IMR-90 (cell line): ENCODE data around the gene SAP30BP. TPM values are rescaled to one million over a fixed set of nuclear protein-coding genes. Genes with fewer than 3 reads are reported as not detected.

ENCODE experiments used
- ATAC-seq: fragments of 200-7000 bp; cut with Tn5 transposase; 2 replicates; pipeline ENCODE4 v1.9.1; 2020; ENCODE audit warnings: low read depth, mild to moderate bottlenecking, moderate library complexity
- BruUV-seq: library from RNA; stranded (reverse); fragments of 400-500 nt; replicated peaks from 2 replicates; lab custom pipeline; 2021; lab: Mats Ljungman, UMichigan
- CTCF ChIA-PET: fragments of 300-600 bp; formaldehyde crosslinking; extraction: SDS; loops from one replicate; lab custom pipeline; 2021; ENCODE audit warnings: antibody characterized with exemption; lab: Yijun Ruan, JAX
- POLR2A ChIA-PET: fragments of 300-600 bp; sonication (Branson Sonifier 250); formaldehyde crosslinking; loops from one replicate; lab custom pipeline; 2022; ENCODE audit warnings: antibody characterized with exemption; ENCODE audit not compliant: unreplicated experiment; lab: Charles Lee
- DNase-seq: peaks from one replicate; pipeline ENCODE4 v3.0.0; 2013
- H2AFZ ChIP-seq: replicated peaks from 2 replicates; pipeline ENCODE3; 2013; ENCODE audit warnings: low read length, mild to moderate bottlenecking; ENCODE audit not compliant: poor library complexity
- H2AK5ac ChIP-seq: 2 replicates; pipeline ENCODE4 v1.6.1; 2013; ENCODE audit warnings: low read depth, low read length, inconsistent platforms
- H2AK9ac ChIP-seq: replicated peaks from 2 replicates; pipeline ENCODE3; 2013; ENCODE audit warnings: mild to moderate bottlenecking, low read depth, low read length, moderate library complexity; ENCODE audit not compliant: poor library complexity
- H2BK120ac ChIP-seq: 2 replicates; pipeline ENCODE4 v1.6.1; 2013; ENCODE audit warnings: low read depth, low read length, inconsistent platforms
- H2BK15ac ChIP-seq: 3 replicates; pipeline ENCODE4 v1.6.1; 2013; ENCODE audit warnings: low read depth, low read length, inconsistent platforms
- H2BK20ac ChIP-seq: 2 replicates; pipeline ENCODE4 v1.6.1; 2013; ENCODE audit warnings: low read depth, mild to moderate bottlenecking, inconsistent platforms, low read length, moderate library complexity
- H2BK5ac ChIP-seq: 2 replicates; pipeline ENCODE4 v1.6.1; 2013; ENCODE audit warnings: mild to moderate bottlenecking, low read depth, low read length, inconsistent platforms; ENCODE audit not compliant: poor library complexity, severe bottlenecking
- H3K14ac ChIP-seq: replicated peaks from 2 replicates; pipeline ENCODE4 v1.6.1; 2013; ENCODE audit warnings: low read depth, low read length, inconsistent platforms
- H3K18ac ChIP-seq: 2 replicates; pipeline ENCODE4 v1.6.1; 2013; ENCODE audit warnings: low read depth, low read length, control low read depth
- H3K23ac ChIP-seq: 2 replicates; pipeline ENCODE4 v1.6.1; 2013; ENCODE audit warnings: low read depth, low read length, inconsistent platforms
- H3K27ac ChIP-seq: 2 replicates; pipeline ENCODE4 v1.5.1; 2013; ENCODE audit warnings: mild to moderate bottlenecking, control low read depth, low read length; ENCODE audit not compliant: insufficient read depth
- H3K27me3 ChIP-seq: 2 replicates; pipeline ENCODE4 v1.6.1; 2013; ENCODE audit warnings: low read length; ENCODE audit not compliant: control insufficient read depth, insufficient read depth
- H3K36me3 ChIP-seq: 2 replicates; pipeline ENCODE4 v1.6.1; 2013; ENCODE audit warnings: low read length, mixed read lengths; ENCODE audit not compliant: control insufficient read depth, insufficient read depth
- H3K4ac ChIP-seq: 2 replicates; pipeline ENCODE4 v1.6.1; 2013; ENCODE audit warnings: low read depth, low read length, inconsistent platforms
- H3K4me1 ChIP-seq: 2 replicates; pipeline ENCODE4 v1.6.1; 2013; ENCODE audit warnings: low read length, mixed read lengths; ENCODE audit not compliant: control insufficient read depth, insufficient read depth
- H3K4me2 ChIP-seq: 2 replicates; pipeline ENCODE4 v1.6.1; 2013; ENCODE audit warnings: low read depth, mild to moderate bottlenecking, control low read depth, low read length, moderate library complexity
- H3K4me3 ChIP-seq: 2 replicates; pipeline ENCODE4 v1.5.1; 2013; ENCODE audit warnings: low read depth, mild to moderate bottlenecking, control low read depth, low read length, moderate library complexity; ENCODE audit not compliant: insufficient read depth
- H3K56ac ChIP-seq: 2 replicates; pipeline ENCODE4 v1.6.1; 2013; ENCODE audit warnings: low read length, inconsistent platforms; ENCODE audit not compliant: insufficient read depth; ENCODE audit errors: extremely low read depth
- H3K79me1 ChIP-seq, 2 experiments: 2 replicates each; pipeline ENCODE4 v1.6.1; 2013; ENCODE audit warnings: low read length in 2 of 2, inconsistent platforms in 1 of 2, low read depth in 1 of 2
- H3K9ac ChIP-seq: 2 replicates; pipeline ENCODE4 v1.6.1; 2013; ENCODE audit warnings: low read depth, low read length, control low read depth
- H3K9me1 ChIP-seq: 2 replicates; pipeline ENCODE4 v1.6.1; 2013; ENCODE audit warnings: low read length, inconsistent platforms; ENCODE audit not compliant: insufficient read depth
- H3K9me3 ChIP-seq: 2 replicates; pipeline ENCODE4 v1.6.1; 2013; ENCODE audit warnings: low read length; ENCODE audit not compliant: control insufficient read depth, insufficient read depth
- H4K20me1 ChIP-seq: 2 replicates; pipeline ENCODE4 v1.6.1; 2013; ENCODE audit warnings: low read length, inconsistent platforms; ENCODE audit not compliant: insufficient read depth
- H4K5ac ChIP-seq: 2 replicates; pipeline ENCODE4 v1.6.1; 2013; ENCODE audit warnings: mild to moderate bottlenecking, low read depth, low read length, control low read depth
- H4K8ac ChIP-seq, 2 experiments: 2 replicates each; pipeline ENCODE4 v1.6.1; 2013; ENCODE audit warnings: low read depth in 2 of 2, low read length in 2 of 2, control low read depth in 1 of 2, inconsistent platforms in 1 of 2
- H4K91ac ChIP-seq: 2 replicates; pipeline ENCODE4 v1.6.1; 2013; ENCODE audit warnings: low read depth, low read length, inconsistent platforms; ENCODE audit not compliant: insufficient read depth
- BHLHE40 ChIP-seq: fragments of 150-350 bp; IDR thresholded peaks from 2 replicates; pipeline ENCODE4 v1.6.1; 2016; ENCODE audit warnings: mild to moderate bottlenecking, low read depth, low read length
- CEBPB ChIP-seq: IDR thresholded peaks from 2 replicates; pipeline ENCODE4 v1.6.1; 2012; ENCODE audit warnings: low read depth, low read length, improper control_type of control experiment
- CHD1 ChIP-seq: IDR thresholded peaks from 2 replicates; pipeline ENCODE4 v1.6.1; 2012; ENCODE audit warnings: low read depth, low read length, improper control_type of control experiment
- FOS ChIP-seq: fragments of 150-350 bp; IDR thresholded peaks from 2 replicates; pipeline ENCODE4 v1.6.1; 2016; ENCODE audit warnings: low read depth, low read length
- MAFK ChIP-seq: IDR thresholded peaks from 2 replicates; pipeline ENCODE4 v1.6.1; 2012; ENCODE audit warnings: low read depth, low read length, improper control_type of control experiment
- MXI1 ChIP-seq: IDR thresholded peaks from 2 replicates; pipeline ENCODE4 v1.6.1; 2012; ENCODE audit warnings: low read depth, mild to moderate bottlenecking, low read length, moderate library complexity, borderline replicate concordance
- NFE2L2 ChIP-seq: fragments of 150-350 bp; IDR thresholded peaks from 2 replicates; pipeline ENCODE4 v1.6.1; 2016; ENCODE audit warnings: low read depth, mild to moderate bottlenecking, low read length
- POLR2A ChIP-seq: IDR thresholded peaks from 2 replicates; pipeline ENCODE4 v1.6.1; 2012; ENCODE audit warnings: mild to moderate bottlenecking, low read depth, low read length
- RAD21 ChIP-seq: IDR thresholded peaks from 2 replicates; pipeline ENCODE4 v1.6.1; 2012; ENCODE audit warnings: low read length, improper control_type of control experiment
- RFX5 ChIP-seq: IDR thresholded peaks from 2 replicates; pipeline ENCODE4 v1.8.0; 2012; ENCODE audit warnings: low read depth, mild to moderate bottlenecking, low read length, moderate library complexity
- WGBS, 2 experiments: methylation state at CpG; one replicate each; pipeline versions ENCODE4 v1.1.5 to v1.1.7; 2013; ENCODE audit warnings: missing lambda C conversion rate in 2 of 2; ENCODE audit not compliant: insufficient read length in 1 of 2; ENCODE audit errors: extremely low coverage in 2 of 2; 5-methylcytosine and 5-hydroxymethylcytosine counted together
- dilution Hi-C: fragments of 300-500 bp; cut with HindIII; formaldehyde crosslinking; loops from one replicate; pipeline ENCODE4 v1.14.3; 2018; ENCODE audit warnings: low sequenced_read_pairs; ENCODE audit not compliant: unreplicated experiment
- in situ Hi-C: fragments of 300-500 bp; cut with MboI; formaldehyde crosslinking; loops from 3 replicates; pipeline ENCODE4 v1.14.3; 2019; ENCODE audit warnings: low sequenced_read_pairs, inconsistent platforms, mixed read lengths
- intact Hi-C: fragments of 100-400 bp; cut with micrococcal nuclease; formaldehyde crosslinking; loops from 2 replicates; pipeline ENCODE4 v1.10.0; 2022
- polyA plus RNA-seq, 3 experiments: library from polyadenylated mRNA; depleted of rRNA; stranded (reverse); fragments of >200 nt; gene quantifications; 2 replicates each; pipeline ENCODE4 v1.2.3, GENCODE V29; 2012; ENCODE audit warnings: low replicate concordance in 1 of 3
- total RNA-seq: library from RNA; depleted of rRNA; stranded (reverse); fragments of >200 nt; gene quantifications from 2 replicates; pipeline ENCODE4 v1.2.3, GENCODE V29; 2012
- TF ChIP-seq, protein P1 (sequence below): conservative IDR thresholded peaks from 2 replicates; pipeline ENCODE4 v1.5.1; 2012; ENCODE audit warnings: mild to moderate bottlenecking, low read depth, low read length, improper control_type of control experiment
- TF ChIP-seq, protein P2 (sequence below): fragments of 150-350 bp; IDR thresholded peaks from 2 replicates; pipeline ENCODE4 v1.6.1; 2017; ENCODE audit warnings: mild to moderate bottlenecking, antibody characterized with exemption, low read length, low read depth

Gene SAP30BP
- total and polyA plus RNA-seq, 2 of the 4 experiments (the other 2 are of a cell fraction) = 70.4 to 139 TPM

DNA sequence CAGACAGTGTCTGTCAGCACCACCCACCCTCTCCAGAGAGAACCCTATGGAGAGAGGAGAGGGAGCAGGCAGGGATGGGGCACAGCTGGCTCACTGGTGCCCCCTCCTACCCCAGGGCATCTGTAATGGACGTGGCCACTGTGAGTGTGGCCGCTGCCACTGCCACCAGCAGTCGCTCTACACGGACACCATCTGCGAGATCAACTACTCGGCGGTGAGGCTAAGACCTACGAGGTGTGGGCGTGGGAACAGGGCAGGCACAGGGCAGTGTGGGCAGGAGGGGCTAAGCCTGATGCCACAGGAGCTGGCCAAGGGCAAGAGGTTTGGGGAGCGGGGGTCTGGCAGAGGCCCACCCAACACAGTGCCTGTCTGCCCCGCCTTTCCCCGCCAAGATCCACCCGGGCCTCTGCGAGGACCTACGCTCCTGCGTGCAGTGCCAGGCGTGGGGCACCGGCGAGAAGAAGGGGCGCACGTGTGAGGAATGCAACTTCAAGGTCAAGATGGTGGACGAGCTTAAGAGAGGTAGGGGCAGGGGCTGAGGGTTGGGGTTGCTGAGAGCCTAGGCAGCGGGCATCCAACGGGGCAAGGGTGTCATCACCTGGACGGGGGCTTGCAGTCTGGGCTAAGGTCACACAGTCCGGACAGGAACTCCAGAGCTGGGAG, 69.2 kb downstream of the SAP30BP start:
- Histone ChIP-seq H4K91ac (no peak overlapping the region), H4K8ac (no peak overlapping the region), H3K79me1 (no peaks in the 10 kb centered on the region), H3K27me3 (peaks cover 3% of the 10 kb centered on the region), H3K56ac (no peak overlapping the region), H2AK9ac (peak overlapping the region; percentile 42), H3K14ac (no peak overlapping the region), H3K9me3 (no peaks in the 10 kb centered on the region), H3K27ac (no peak overlapping the region), H3K4ac (no peak overlapping the region), H2BK5ac (no peak overlapping the region), H3K36me3 (no peaks in the 10 kb centered on the region), H3K9me1 (no peaks in the 10 kb centered on the region), H3K23ac (no peak overlapping the region), H2BK120ac (no peak overlapping the region), H4K5ac (no peak overlapping the region), H2AFZ (peak overlapping the region; percentile 0), H3K4me2 (no peak overlapping the region), H2AK5ac (no peak overlapping the region), H3K4me3 (no peak overlapping the region), H4K20me1 (no peaks in the 10 kb centered on the region), H3K18ac (no peak overlapping the region), H2BK15ac (no peak overlapping the region), H2BK20ac (no peak overlapping the region), H3K9ac (no peak overlapping the region), H3K4me1 (no peaks in the 10 kb centered on the region)
- intact Hi-C loops (no loop called here), in situ Hi-C loops (no loop called here), dilution Hi-C loops (no loop called here)
- ChIA-PET POLR2A (no interaction called here), CTCF (no interaction called here)
- TF ChIP-seq MAFK = no peak
- TF ChIP-seq, protein P1, sequence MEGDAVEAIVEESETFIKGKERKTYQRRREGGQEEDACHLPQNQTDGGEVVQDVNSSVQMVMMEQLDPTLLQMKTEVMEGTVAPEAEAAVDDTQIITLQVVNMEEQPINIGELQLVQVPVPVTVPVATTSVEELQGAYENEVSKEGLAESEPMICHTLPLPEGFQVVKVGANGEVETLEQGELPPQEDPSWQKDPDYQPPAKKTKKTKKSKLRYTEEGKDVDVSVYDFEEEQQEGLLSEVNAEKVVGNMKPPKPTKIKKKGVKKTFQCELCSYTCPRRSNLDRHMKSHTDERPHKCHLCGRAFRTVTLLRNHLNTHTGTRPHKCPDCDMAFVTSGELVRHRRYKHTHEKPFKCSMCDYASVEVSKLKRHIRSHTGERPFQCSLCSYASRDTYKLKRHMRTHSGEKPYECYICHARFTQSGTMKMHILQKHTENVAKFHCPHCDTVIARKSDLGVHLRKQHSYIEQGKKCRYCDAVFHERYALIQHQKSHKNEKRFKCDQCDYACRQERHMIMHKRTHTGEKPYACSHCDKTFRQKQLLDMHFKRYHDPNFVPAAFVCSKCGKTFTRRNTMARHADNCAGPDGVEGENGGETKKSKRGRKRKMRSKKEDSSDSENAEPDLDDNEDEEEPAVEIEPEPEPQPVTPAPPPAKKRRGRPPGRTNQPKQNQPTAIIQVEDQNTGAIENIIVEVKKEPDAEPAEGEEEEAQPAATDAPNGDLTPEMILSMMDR = no peak
- no peak for TF ChIP-seq RAD21
- no peak for TF ChIP-seq BHLHE40
- no peak for TF ChIP-seq MXI1
- TF ChIP-seq, protein P2, sequence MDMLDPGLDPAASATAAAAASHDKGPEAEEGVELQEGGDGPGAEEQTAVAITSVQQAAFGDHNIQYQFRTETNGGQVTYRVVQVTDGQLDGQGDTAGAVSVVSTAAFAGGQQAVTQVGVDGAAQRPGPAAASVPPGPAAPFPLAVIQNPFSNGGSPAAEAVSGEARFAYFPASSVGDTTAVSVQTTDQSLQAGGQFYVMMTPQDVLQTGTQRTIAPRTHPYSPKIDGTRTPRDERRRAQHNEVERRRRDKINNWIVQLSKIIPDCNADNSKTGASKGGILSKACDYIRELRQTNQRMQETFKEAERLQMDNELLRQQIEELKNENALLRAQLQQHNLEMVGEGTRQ = no peak
- no peak for TF ChIP-seq CEBPB
- TF ChIP-seq RFX5 = no peak
- no peak for TF ChIP-seq FOS
- no peak for TF ChIP-seq CHD1
- no peak for TF ChIP-seq NFE2L2
- no peak for TF ChIP-seq POLR2A
- BruUV-seq = no TSS peak
- ATAC-seq (no peak), DNase-seq (no peak)
- 84% methylated on average over 13 of the region's 26 CpGs; no CpG with 5 or more reads in 1 of the 2 experiments for WGBS, 2 experiments
